A549 (cell line): ENCODE results near the gene EIF3L.

ENCODE experiments used
- HEYL ChIP-seq: fragments of 250-450 bp; sonication (Bioruptor Pico); IDR thresholded peaks from 2 replicates; pipeline ENCODE4 v1.8.0; 2021; ENCODE audit warnings: mild to moderate bottlenecking, moderate library complexity
- JUNB ChIP-seq: fragments of >200 bp; sonication (Bioruptor Twin); formaldehyde crosslinking; IDR thresholded peaks from 2 replicates; pipeline ENCODE4 v1.6.1; 2016
- KDM5A ChIP-seq: fragments of 200-600 bp; sonication (generic); IDR thresholded peaks from 2 replicates; pipeline ENCODE4 v1.6.1; 2016; ENCODE audit warnings: antibody characterized with exemption, mild to moderate bottlenecking
- POLR2A ChIP-seq: IDR thresholded peaks from 2 replicates; pipeline ENCODE4 v1.6.1; 2012; ENCODE audit warnings: mild to moderate bottlenecking, low read length
- RAD21 ChIP-seq, 2 experiments: fragments of >200 bp in 1 of 2; sonication (Bioruptor Twin) in 1 of 2; formaldehyde crosslinking in 1 of 2; IDR thresholded peaks in 1 of 2; conservative IDR thresholded peaks in 1 of 2; 2 replicates in 1 of 2; 3 replicates in 1 of 2; pipeline ENCODE4 v1.6.1; 2012 to 2018; ENCODE audit warnings: inconsistent platforms in 1 of 2
- RCOR1 ChIP-seq: fragments of 150-350 bp; IDR thresholded peaks from 2 replicates; pipeline ENCODE4 v1.6.1; 2014; ENCODE audit warnings: antibody characterized with exemption, low read length, low read depth
- TFCP2L1 ChIP-seq: fragments of 250-450 bp; sonication (Bioruptor Pico); IDR thresholded peaks from 2 replicates; pipeline ENCODE4 v1.5.0; 2021; ENCODE audit warnings: mild to moderate bottlenecking
- TF ChIP-seq, protein P1 (sequence below): IDR thresholded peaks from 2 replicates; pipeline ENCODE4 v1.6.1; 2012
- TF ChIP-seq, protein P2 (sequence below): fragments of >200 bp; sonication (Bioruptor Twin); formaldehyde crosslinking; IDR thresholded peaks from 3 replicates; pipeline ENCODE4 v1.5.1; 2016
- TF ChIP-seq, protein P3 (sequence below): fragments of 200-600 bp; sonication (generic); IDR thresholded peaks from 2 replicates; pipeline ENCODE4 v1.6.1; 2016; ENCODE audit warnings: antibody characterized with exemption, mild to moderate bottlenecking, moderate library complexity
- TF ChIP-seq, protein P4 (sequence below): IDR thresholded peaks from 2 replicates; pipeline ENCODE4 v1.6.1; 2012

DNA sequence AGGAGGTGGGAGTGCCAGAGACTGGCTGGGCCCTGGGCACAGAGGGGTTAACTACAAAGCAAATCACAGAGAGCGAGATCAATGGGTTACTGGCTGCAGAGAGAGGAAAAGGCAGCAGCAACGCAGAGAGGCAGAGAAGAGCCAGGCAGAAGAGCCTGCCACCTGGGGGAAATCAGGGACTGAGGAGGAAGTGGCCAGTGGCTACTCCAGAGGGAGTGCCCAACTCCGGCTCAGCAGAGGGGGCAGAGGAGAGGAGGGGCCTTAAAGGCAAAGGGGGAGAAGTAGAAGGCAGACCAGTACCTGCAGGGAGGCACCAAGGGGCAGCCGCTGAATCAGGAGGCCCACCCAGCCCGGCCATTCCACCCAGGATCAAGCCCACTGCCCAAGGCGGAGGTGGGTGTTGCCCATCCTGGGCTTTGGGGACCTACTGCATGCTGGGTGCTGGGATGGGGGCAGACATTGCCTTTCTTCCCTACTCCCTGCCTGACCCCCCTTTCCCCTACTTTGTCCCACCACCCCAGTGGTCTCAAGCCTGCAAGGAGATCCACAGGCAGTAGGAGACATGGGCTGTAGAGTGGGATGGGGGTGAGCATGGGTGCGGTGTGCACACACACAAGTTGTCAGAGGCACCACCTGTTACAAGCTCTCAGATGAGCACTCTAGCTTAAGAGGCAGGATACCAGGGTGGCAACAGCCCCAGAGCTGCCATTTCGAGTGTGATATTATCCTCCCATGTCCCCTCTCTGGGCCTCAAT, 27.0 kb upstream of the EIF3L start:
- no peak for TF ChIP-seq POLR2A
- TF ChIP-seq, protein P1, sequence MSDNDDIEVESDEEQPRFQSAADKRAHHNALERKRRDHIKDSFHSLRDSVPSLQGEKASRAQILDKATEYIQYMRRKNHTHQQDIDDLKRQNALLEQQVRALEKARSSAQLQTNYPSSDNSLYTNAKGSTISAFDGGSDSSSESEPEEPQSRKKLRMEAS, result no peak
- TF ChIP-seq, protein P2, sequence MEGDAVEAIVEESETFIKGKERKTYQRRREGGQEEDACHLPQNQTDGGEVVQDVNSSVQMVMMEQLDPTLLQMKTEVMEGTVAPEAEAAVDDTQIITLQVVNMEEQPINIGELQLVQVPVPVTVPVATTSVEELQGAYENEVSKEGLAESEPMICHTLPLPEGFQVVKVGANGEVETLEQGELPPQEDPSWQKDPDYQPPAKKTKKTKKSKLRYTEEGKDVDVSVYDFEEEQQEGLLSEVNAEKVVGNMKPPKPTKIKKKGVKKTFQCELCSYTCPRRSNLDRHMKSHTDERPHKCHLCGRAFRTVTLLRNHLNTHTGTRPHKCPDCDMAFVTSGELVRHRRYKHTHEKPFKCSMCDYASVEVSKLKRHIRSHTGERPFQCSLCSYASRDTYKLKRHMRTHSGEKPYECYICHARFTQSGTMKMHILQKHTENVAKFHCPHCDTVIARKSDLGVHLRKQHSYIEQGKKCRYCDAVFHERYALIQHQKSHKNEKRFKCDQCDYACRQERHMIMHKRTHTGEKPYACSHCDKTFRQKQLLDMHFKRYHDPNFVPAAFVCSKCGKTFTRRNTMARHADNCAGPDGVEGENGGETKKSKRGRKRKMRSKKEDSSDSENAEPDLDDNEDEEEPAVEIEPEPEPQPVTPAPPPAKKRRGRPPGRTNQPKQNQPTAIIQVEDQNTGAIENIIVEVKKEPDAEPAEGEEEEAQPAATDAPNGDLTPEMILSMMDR, result no peak
- no peak for TF ChIP-seq RAD21 (conservative IDR thresholded peaks at IDR 0.05 in 1 of 2, IDR thresholded peaks at IDR 0.05 in 1 of 2)
- no peak for TF ChIP-seq JUNB
- TF ChIP-seq TFCP2L1 (CRISPR knock-in tag), result no peak
- TF ChIP-seq, protein P3, sequence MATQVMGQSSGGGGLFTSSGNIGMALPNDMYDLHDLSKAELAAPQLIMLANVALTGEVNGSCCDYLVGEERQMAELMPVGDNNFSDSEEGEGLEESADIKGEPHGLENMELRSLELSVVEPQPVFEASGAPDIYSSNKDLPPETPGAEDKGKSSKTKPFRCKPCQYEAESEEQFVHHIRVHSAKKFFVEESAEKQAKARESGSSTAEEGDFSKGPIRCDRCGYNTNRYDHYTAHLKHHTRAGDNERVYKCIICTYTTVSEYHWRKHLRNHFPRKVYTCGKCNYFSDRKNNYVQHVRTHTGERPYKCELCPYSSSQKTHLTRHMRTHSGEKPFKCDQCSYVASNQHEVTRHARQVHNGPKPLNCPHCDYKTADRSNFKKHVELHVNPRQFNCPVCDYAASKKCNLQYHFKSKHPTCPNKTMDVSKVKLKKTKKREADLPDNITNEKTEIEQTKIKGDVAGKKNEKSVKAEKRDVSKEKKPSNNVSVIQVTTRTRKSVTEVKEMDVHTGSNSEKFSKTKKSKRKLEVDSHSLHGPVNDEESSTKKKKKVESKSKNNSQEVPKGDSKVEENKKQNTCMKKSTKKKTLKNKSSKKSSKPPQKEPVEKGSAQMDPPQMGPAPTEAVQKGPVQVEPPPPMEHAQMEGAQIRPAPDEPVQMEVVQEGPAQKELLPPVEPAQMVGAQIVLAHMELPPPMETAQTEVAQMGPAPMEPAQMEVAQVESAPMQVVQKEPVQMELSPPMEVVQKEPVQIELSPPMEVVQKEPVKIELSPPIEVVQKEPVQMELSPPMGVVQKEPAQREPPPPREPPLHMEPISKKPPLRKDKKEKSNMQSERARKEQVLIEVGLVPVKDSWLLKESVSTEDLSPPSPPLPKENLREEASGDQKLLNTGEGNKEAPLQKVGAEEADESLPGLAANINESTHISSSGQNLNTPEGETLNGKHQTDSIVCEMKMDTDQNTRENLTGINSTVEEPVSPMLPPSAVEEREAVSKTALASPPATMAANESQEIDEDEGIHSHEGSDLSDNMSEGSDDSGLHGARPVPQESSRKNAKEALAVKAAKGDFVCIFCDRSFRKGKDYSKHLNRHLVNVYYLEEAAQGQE, result no peak
- TF ChIP-seq HEYL (CRISPR knock-in tag), result no peak
- no peak for TF ChIP-seq KDM5A
- TF ChIP-seq, protein P4, sequence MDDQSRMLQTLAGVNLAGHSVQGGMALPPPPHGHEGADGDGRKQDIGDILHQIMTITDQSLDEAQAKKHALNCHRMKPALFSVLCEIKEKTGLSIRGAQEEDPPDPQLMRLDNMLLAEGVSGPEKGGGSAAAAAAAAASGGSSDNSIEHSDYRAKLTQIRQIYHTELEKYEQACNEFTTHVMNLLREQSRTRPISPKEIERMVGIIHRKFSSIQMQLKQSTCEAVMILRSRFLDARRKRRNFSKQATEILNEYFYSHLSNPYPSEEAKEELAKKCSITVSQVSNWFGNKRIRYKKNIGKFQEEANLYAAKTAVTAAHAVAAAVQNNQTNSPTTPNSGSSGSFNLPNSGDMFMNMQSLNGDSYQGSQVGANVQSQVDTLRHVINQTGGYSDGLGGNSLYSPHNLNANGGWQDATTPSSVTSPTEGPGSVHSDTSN, result no peak
- TF ChIP-seq RCOR1, result no peak
